Ovary (tissue), 9 donors: ENCODE data around the gene VSTM2B. TPM values are rescaled to one million over a fixed set of nuclear protein-coding genes. Genes with fewer than 3 reads are reported as not detected.

Source experiments
- DNase-seq, 5 donors: peaks; one replicate each; pipeline ENCODE4 v3.0.0-alpha.2; 2019 to 2020
- H3K27ac ChIP-seq, 2 donors: fragments of 200-600 bp; one replicate each; pipeline versions ENCODE4 v1.5.1 to v1.8.0; 2019 to 2022
- H3K27me3 ChIP-seq: fragments of 200-600 bp; one replicate; pipeline ENCODE4 v1.8.0; 2022
- H3K36me3 ChIP-seq: fragments of 200-600 bp; sonication (generic); one replicate; pipeline ENCODE4 v1.5.1; 2019
- H3K4me1 ChIP-seq: one replicate; pipeline ENCODE4 v1.8.1; 2013; ENCODE audit warnings: mild to moderate bottlenecking, moderate library complexity; ENCODE audit not compliant: insufficient read depth
- H3K4me3 ChIP-seq: fragments of 200-600 bp; sonication (generic); one replicate; pipeline ENCODE4 v1.5.1; 2017
- H3K9me3 ChIP-seq, 2 donors: fragments of 200-600 bp in 1 of 2; sonication (generic) in 1 of 2; one replicate each; pipeline versions ENCODE4 v1.5.1 to v1.8.1; 2013 to 2019; ENCODE audit warnings: mild to moderate bottlenecking in 1 of 2, moderate library complexity in 1 of 2
- CTCF ChIP-seq, 3 donors: fragments of 450-650 bp in 2 of 3; fragments of 200-600 bp in 1 of 3; IDR thresholded peaks; one replicate each; pipeline versions ENCODE4 v1.5.1 to v1.8.0; 2016 to 2022; ENCODE audit warnings: antibody characterized with exemption in 3 of 3, mild to moderate bottlenecking in 1 of 3
- EP300 ChIP-seq: sonication (generic); formaldehyde crosslinking; IDR thresholded peaks from one replicate; pipeline ENCODE4 v1.6.1; 2017; ENCODE audit warnings: antibody characterized with exemption
- POLR2A ChIP-seq: fragments of 450-650 bp; IDR thresholded peaks from one replicate; pipeline ENCODE4 v1.6.1; 2017; ENCODE audit warnings: antibody characterized with exemption, mild to moderate bottlenecking, moderate library complexity
- WGBS, 3 donors: extraction: QIAGEN DNeasy Blood & Tissue Kit in 1 of 3; methylation state at CpG; one replicate each; pipeline versions ENCODE4 v1.1.5 to v1.1.7; 2013 to 2017; 5-methylcytosine and 5-hydroxymethylcytosine counted together
- intact Hi-C, 4 donors: fragments of 100-400 bp; cut with DNase I; formaldehyde crosslinking; loops; one replicate each; pipeline versions ENCODE4 v1.11.0 to v1.15.1; 2022 to 2023
- polyA plus RNA-seq, 2 donors: library from polyadenylated mRNA; stranded (reverse); fragments of 200-250 nt in 1 of 2; fragments of 350-450 nt in 1 of 2; fragmentation: Illumina TruSeq in 1 of 2; extraction: RNeasy Lipid Tissue Mini Kit (QIAGEN cat#74804) in 1 of 2; gene quantifications; one replicate each; pipeline ENCODE4 v1.2.3, GENCODE V29; 2013 to 2014
- total RNA-seq, 7 donors: library from RNA; depleted of rRNA in 2 of 7; stranded (reverse); fragments of >200 nt in 2 of 7; fragmentation: NEBNext Ultra II Directional in 3 of 7; extraction: Animal tissue kit (Norgen Biotek cat#: 25700) in 3 of 7; gene quantifications; one replicate each; pipeline versions ENCODE4 v1.1.0 to v1.2.4, GENCODE V29; 2016 to 2023
- donor health status: DM: no; HTN: no; CAD: no; lungs with moderate emphysema.
- donor health status: DM: no; HTN: no; CAD: no.
- donor health status: Bipolar disorder and iron deficiency.
- donor health status: DM: yes; HTN: yes; CAD: no.
- donor health status: DM: no; HTN: no; CAD: no.
- donor health status: DM: yes; HTN: yes; CAD: no.

Gene VSTM2B
- total and polyA plus RNA-seq, 9 donors: 0.13 TPM; not detected in 8

- Histone ChIP-seq H3K27ac (no peak overlapping the region), H3K27me3 (no peaks in the 10 kb centered on the region), H3K4me3 (no peak overlapping the region), H3K4me1 (peaks cover 6% of the 10 kb centered on the region), H3K36me3 (no peaks in the 10 kb centered on the region), H3K9me3 (no peaks in the 10 kb centered on the region)
- 1% methylated on average over 51 to 80 of the region's 80 CpGs for WGBS, 3 donors
- TF ChIP-seq CTCF (IDR thresholded peaks at IDR 0.05): no peak
- no peak for TF ChIP-seq EP300
- no peak for TF ChIP-seq POLR2A
- intact Hi-C loops: loop anchor here in 1 of 4 donors (5.0 kb wide), 1 partner anchor 238 kb away; no protein-coding TSS in a partner anchor
- DNase-seq: no peak
These were observed 622 bp upstream of the VSTM2B start for GRCh38 chr19:29524912-29525831.

GRCh38 chr19:29526730-29527499, 1.1 kb downstream of the VSTM2B start:
- no peak overlapping the region for H3K4me3 ChIP-seq
- WGBS, 3 donors: 0% methylated on average over 39 to 79 of the region's 79 CpGs
- intact Hi-C loops: loop anchor here in 1 of 4 donors (5.0 kb wide), 1 partner anchor 240 kb away; no protein-coding TSS in a partner anchor
- H3K9me3 ChIP-seq: no peaks in the 10 kb centered on the region
- TF ChIP-seq POLR2A (no peak), CTCF (IDR thresholded peaks at IDR 0.05) (no peak), EP300 (no peak)
- no peak for DNase-seq
- no peaks in the 10 kb centered on the region for H3K36me3 ChIP-seq
- peaks cover 6% of the 10 kb centered on the region for H3K4me1 ChIP-seq
- H3K27me3 ChIP-seq: no peaks in the 10 kb centered on the region
- H3K27ac ChIP-seq: no peak overlapping the region

- Histone ChIP-seq H3K4me3 (no peak overlapping the region), H3K4me1 (peaks cover 6% of the 10 kb centered on the region), H3K36me3 (no peaks in the 10 kb centered on the region), H3K9me3 (no peaks in the 10 kb centered on the region), H3K27ac (no peak overlapping the region), H3K27me3 (no peaks in the 10 kb centered on the region)
- intact Hi-C loops: loop anchor here in 1 of 4 donors (5.0 kb wide), 1 partner anchor 240 kb away; no protein-coding TSS in a partner anchor
- WGBS, 3 donors: 10 to 15% (median 11%) methylated on average over 30 to 31 of the region's 31 CpGs
- TF ChIP-seq EP300 (no peak), CTCF (IDR thresholded peaks at IDR 0.05) (no peak), POLR2A (no peak)
- no peak for DNase-seq
These were observed 1.9 kb downstream of the VSTM2B start for GRCh38 chr19:29527500-29528328.
